ENCODE data around the gene CSNK1E.

The CSNK1E gene

DNA sequence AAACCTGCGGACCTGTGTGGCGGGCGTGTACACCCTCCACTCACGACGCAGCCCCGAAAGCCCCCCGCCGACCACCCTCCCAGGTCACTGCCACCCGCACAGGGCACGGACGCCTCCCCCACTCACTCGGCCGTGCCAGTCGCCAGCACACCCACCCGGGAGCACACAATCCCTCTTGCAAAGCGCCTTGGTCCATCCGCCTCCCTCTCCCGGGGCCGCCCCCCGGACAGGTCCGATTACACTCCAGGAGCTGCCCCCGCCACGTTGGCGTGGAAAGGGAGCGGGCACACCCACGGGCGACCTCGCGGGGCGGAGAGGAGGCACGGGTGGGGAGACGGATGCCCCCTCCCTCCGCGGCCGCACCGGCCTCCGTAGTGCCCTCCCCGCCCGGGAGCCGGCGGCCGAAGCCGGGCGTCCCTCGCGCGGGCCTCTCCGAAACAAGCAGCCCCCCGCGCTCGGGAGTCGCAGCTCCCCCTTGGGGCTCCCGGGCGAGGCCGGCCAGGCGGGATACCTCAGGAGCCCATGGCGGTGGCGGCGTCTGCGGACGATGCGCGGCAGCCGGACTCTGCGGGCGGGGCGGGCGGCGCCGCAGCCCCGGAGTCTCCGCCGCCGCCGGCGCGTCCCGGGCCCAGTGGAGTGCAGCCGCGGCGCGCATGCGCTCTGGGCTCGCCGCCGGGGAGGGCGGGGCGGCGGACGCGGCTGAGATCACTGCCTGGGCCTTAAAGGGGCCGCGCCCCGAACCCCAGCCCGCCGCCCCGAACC is 44.7 kb downstream of the CSNK1E start, which contains the start of gene TMEM184B:
TSS of gene TMEM184B (minus strand) at position 638 of the 762 bp plus-strand sequence. CDS start 25,049 bp downstream, outside the sequence.
- DNase-seq, result peak; percentile 32

DNA sequence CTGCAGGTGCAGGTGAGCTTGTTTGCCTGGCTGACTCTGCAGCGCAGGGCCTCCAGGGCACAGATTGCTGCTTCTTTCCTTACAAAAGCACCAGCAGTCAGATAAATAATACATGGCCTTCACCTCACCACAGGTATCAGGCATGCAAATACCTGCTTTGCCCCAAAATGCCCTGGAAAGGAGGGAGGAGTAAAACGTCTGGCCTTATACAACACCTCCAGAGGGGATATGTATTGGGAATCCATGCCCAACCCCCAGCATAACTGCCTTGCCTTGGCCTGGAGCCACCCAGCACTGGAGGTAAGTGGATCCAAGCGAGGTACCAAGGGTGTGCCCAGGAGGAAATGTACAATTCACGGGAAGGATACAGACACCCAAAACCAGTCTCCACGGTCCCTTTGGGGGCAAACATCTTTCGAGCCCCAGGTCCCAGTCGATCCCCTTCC is 45.3 kb downstream of the CSNK1E start:
- peak; percentile 18 for DNase-seq

DNA sequence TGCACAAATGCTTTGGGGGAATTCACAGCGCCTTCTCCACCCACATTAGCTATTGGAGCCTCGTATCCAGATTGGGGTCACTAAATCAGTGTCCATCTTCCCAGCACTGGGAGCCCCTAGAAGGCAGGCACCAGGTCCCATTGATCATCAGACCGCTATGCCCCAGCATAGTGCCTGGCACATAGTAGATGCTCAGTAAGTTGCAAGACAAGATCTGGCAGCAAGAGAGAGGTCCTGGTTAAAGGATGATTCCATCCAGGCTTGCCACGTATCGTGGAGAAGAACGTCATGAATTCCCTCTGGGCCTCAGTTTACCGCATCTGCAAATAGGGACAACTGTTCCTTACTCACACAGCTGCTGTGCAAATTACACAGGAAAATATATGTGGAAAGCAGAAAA is 46.1 kb downstream of the CSNK1E start:
- DNase-seq, result no peak

DNA sequence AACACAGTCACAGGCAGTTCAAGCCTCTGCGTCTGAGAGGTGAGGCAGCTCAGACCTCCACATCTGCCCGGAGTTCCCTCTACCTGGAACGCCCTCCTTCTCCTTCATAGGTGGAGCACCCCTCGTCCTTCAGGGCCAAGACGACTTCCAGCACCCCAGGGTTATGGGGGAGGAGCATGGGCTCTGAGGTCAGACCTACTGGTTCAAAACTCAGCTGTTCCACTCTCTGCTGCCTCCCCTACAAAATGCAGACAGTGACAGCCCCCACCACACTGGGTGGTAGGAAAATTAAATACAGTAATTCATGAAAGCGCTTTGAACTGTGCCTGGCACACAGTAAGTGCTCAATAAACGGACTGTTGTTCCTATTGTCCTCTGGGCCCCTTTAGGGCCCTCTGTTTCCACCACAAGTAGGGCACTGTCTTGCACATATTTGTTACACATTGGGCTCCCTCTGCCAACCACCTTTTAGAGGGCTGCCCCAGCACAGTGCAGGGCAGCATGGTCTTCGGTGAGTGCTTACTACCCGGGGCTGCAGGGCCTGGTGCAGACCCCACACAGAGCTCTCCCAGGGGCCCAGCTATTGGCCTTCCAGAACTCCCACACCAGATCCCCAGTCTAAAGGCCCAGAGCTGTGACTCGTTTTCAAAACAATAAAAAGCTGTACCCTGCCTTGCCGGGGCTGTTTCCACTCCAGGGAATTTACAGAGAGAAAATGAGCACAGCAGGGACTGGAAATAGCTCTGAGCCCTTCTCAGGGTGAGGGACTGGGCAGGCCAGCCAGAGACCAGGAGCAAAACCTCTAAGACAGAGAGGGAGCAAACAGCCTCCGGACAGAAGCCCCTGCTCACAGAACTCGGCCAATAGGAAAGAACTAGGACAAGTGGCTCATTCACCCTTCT is 46.9 kb downstream of the CSNK1E start:
- no peak for DNase-seq

- no peak for DNase-seq
Observed at GRCh38 chr22:38269466-38269865, 47.8 kb downstream of the CSNK1E start.

DNA sequence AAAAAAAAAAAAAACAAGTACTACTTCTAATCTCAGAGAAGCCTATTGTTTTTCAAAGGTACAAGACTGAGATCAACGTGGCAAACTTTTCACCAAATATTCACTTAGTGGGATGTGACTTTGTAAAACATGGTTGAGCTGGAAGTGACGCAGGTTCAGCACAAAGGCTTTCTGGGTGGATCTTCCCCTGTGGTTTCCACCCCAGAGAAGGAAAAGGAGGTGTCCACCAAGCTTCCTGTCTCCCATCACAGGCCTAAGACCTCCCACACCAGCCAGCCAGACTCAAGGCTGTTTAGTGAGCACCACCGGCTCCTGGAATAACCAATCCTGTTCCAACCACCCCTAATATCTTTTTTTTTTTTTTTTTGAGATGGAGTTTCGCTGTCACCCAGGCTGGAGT is 50.1 kb downstream of the CSNK1E start:
- no peak for DNase-seq

GRCh38 chr22:38266120-38266519 is 51.1 kb downstream of the CSNK1E start:
- no peak for DNase-seq

DNA sequence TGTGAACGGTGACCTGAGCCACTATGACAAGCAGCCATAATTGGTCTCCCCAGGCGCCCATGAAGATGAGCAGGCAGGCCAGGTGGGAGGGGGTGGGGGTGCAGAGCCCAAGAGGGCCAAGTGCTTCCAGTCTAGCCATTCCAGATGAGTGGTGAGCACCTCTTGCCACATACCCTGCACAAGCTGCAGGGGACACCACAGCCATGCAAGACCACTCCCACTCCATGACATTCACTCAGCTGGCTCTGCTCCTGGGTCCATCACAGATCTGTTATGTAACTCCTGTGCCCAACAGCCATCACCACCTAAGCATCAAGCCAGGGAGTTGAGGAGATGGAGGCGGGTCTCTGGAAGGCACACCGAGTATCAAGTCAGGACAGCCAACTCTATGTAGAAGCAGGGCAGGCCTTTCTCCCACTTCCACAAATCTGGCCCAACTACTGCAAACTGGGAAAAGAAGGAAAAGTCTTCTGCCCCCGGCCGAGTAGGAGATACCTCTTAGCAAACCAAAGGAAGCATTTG is 52.9 kb downstream of the CSNK1E start:
- DNase-seq, result no peak

- DNase-seq, result peak; percentile 4
Observed at GRCh38 chr22:38262051-38262795, 55.0 kb downstream of the CSNK1E start.

DNA sequence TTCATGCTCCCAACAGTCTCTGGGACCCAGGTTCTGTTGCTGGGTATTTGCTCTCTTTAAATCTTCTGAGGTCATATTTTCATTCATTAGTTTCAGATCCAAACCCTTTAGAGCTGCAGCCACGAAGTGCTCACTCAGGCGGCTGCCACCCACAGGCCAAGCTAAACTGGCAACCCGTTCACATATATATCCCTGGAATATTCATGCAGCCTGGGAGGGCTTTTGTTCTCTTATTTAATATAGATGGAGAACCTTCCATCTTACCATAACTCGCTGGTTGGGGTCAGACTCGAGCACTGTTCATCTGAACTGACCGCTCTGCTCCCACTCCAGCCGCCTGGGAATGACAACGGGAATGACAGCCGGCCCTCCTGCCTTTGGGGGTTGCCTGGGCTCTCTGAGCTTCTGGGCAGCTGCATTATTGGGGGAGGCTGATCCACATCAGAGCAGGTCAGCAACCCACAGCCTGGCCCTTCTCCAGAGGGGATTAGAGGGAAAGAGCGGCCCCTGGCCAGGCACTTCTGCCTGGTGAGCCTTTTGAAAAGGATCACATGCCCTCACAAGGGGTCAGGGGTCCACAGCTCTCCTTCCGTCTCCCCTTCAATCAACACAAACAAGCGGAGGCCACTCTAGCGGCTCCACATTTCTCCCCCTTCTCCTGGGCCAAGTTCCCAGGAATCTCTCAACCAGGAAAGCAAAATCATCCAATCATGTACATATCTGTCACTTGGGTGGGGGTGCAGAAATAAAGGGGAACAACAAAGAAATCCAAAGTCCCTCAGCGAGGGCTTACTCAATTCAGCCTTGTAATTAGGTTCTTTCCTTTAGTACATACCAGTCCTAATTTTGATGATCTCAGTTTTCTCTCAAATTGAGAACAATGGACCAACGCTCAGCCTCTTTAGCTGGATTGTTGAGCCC is 56.2 kb downstream of the CSNK1E start:
- DNase-seq, result no peak

DNA sequence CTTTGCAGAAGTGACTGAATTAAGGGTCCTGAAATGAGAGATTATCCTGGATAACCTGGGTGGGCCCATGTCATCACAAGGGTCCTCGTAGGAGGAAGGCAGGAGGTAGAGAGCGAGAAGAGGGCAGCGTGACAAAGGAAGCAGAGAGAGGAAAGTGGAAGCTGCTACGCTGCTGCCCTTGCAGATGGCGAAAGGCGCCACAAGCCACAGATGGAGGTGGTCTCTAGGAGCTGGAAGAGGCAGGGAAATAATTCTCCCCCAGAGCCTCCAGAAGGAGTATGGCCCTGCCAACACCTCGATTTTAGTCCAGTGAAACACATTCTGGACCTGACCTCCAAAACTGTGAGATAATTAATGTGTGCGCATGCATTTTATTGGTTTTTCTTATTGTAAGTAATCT is 57.9 kb downstream of the CSNK1E start:
- DNase-seq, result no peak

- DNase-seq, result no peak
Observed at GRCh38 chr22:38258895-38259294, 58.3 kb downstream of the CSNK1E start.

DNA sequence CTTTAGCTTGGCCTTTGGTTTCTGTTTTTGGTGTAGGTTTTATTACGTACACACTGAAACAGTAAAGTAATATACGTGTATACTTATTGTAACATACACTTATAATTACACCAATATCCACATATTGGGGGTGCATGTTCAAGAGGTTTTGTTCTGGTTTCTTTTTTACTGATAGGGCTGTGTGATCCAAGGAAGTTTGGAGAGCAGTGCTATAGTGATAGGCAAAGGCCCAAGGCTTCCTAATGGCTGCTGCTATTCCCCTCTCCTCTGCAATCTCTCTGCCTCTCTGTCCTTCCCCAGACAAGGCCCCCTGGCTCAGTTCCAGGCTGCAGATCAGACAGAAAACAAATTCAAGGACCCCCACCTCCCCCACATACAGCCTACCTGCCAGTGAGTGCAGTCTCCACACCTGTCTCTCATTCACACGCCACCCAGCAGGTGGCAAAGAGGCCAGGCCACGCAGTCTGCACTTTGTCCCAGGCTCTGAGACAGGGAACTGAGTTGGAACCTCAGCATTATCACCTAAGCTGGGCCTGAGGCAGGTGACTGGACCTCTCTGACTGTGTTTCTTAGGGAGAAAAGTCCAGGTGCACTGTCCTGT is 59.5 kb downstream of the CSNK1E start:
- DNase-seq, result peak; percentile 68

- DNase-seq, result no peak
Observed at GRCh38 chr22:38257181-38257580, 60.1 kb downstream of the CSNK1E start.

GRCh38 chr22:38255697-38256096 is 61.5 kb downstream of the CSNK1E start:
- DNase-seq, result no peak

- DNase-seq, result no peak
Observed at GRCh38 chr22:38251341-38251692, 65.9 kb downstream of the CSNK1E start.

GRCh38 chr22:38250643-38251340 is 66.4 kb downstream of the CSNK1E start:
- DNase-seq, result no peak

DNA sequence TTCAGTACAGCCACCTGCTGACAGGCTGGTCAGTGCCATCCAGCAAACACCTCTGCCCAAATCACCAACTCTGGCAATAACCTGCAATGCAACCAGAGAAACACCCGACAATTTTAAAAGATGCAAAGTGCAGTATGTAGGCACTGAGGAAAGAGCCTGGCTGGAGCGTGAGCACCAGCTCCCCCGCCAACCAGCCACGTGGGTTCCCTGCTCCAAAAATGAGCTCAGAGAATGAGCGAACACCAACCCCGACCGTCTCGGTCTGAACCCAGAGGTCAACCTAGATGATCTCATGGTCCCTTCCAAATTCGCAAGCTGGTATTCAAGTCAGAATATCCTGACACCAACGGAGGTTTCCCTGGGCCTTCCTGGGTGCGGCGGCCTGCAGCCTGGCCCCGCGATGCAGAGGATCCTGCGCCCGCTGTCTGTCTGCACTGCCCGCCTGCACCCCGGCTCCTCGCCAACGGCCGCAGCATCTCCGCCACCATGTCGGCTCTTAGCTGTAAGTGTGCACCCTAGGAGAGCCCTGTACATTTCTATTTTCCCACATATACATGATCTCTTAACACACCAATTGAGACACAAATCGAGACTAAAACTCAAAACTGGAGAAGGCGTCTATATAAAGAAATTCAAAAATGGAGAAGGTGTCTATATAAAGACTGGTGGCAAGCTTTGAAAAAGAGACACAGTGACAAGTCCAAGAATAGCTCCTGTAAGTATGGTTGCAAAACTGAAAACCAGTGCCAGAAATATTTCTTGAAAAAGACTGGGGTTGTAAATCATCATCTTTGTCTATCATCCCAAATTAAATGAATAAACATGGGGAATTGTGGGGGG is 67.2 kb downstream of the CSNK1E start:
- no peak for DNase-seq

DNA sequence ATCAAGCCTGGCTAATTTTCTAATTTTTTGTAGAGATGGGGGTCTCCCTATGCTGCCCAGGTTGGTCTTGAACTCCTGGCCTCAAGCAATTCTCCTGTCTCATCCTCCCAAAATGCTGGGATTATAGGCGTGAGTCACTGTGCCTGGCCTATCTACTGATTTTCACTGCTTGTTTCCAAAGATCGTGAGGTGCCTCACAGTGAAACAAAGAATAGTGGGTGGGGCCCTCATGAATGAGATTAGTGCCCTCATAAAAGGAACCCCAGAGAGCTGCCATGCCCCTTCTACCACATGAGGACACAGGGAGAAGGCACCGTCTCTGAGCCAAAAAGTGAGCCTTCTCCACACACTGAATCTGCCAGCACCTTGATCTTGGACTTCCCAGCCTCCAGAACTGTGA is 67.9 kb downstream of the CSNK1E start:
- no peak for DNase-seq

DNA sequence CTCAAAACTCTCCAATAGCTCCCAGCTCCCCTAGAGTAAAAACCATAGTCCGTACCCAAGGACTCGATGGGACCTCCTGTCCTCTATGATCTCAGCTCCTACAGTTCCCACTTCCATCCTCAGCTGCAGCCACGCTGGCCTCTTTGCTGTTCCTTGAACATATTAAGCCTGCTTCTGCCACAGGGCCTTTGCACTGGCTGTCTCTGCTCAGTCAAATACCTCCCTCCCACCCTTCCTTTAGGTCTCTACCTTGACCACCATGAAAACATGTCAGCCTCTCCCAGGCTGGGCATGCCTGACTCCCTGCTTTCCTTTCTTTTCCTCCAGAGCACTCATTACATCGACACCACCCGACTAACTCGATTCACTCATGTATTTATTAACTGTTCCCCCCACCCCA is 69.0 kb downstream of the CSNK1E start:
- no peak for DNase-seq

Data from NCI-H1092 (cell line).